Gastrocnemius medialis (tissue), 4 donors: ENCODE measurements around the gene PDGFD.

Source experiments
- POLR2A ChIP-seq, 2 donors: fragments of 450-650 bp; IDR thresholded peaks; one replicate each; pipeline ENCODE4 v1.6.1; 2017; ENCODE audit warnings: antibody characterized with exemption in 2 of 2, mild to moderate bottlenecking in 2 of 2, moderate library complexity in 2 of 2
- TF ChIP-seq, protein P1 (sequence below), 5 experiments: fragments of 450-650 bp in 3 of 5; fragments of 200-600 bp in 2 of 5; sonication (generic) in 2 of 5; IDR thresholded peaks in 4 of 5; conservative IDR thresholded peaks in 1 of 5; 1 replicate in 4 of 5; 2 replicates in 1 of 5; pipeline ENCODE4 v1.5.1; 2016 to 2019; ENCODE audit warnings: antibody characterized with exemption in 5 of 5, mild to moderate bottlenecking in 3 of 5, moderate library complexity in 3 of 5

DNA sequence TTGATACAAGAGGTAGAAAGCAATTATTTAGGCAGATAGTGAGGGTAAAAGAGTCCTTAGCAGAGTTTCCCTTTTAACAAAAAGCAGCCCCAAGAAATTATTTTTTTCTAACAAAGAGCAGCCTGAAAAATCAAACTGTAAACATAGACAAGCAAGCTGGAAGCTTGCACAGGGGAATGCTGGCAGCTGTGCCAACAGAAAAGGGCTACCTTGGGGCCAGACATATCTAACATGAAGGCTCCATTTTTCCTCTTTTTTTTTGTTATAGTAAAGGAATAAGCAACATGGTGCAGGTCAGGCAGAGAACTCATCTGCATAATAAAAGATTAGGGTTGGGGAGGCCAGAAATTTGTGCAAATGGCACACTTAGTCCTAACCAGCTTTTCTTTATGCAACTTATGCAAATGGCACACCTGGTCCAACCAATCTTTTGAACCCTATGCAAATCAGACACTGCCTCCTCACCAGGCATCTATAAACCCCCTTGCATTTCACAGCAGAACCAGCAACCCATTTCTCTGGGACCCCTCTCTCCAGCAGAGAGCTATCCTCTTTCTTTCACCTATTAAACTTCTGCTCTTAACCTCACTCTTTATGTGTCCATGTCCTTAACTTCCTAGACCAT is 41.8 kb downstream of the PDGFD start:
- TF ChIP-seq, protein P1, sequence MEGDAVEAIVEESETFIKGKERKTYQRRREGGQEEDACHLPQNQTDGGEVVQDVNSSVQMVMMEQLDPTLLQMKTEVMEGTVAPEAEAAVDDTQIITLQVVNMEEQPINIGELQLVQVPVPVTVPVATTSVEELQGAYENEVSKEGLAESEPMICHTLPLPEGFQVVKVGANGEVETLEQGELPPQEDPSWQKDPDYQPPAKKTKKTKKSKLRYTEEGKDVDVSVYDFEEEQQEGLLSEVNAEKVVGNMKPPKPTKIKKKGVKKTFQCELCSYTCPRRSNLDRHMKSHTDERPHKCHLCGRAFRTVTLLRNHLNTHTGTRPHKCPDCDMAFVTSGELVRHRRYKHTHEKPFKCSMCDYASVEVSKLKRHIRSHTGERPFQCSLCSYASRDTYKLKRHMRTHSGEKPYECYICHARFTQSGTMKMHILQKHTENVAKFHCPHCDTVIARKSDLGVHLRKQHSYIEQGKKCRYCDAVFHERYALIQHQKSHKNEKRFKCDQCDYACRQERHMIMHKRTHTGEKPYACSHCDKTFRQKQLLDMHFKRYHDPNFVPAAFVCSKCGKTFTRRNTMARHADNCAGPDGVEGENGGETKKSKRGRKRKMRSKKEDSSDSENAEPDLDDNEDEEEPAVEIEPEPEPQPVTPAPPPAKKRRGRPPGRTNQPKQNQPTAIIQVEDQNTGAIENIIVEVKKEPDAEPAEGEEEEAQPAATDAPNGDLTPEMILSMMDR (IDR thresholded peaks at IDR 0.05 in 4 of 5, conservative IDR thresholded peaks at IDR 0.05 in 1 of 5), result no peak
- no peak for TF ChIP-seq POLR2A (IDR thresholded peaks at IDR 0.05)
